Stimulated activated CD4-positive, alpha-beta T cell treated with anti-CD3 and anti-CD28 coated beads, Interleukin-12 subunit alpha, Interleukin-12 subunit beta, amount 100 ng/mL, for 24 hours (primary cell): ENCODE data around the gene HRK.

Experiments
- DNase-seq, 2 experiments: peaks; one replicate each; pipeline ENCODE4 v3.0.0-alpha.2; 2020; ENCODE audit warnings: low read depth in 2 of 2

The HRK gene

DNA sequence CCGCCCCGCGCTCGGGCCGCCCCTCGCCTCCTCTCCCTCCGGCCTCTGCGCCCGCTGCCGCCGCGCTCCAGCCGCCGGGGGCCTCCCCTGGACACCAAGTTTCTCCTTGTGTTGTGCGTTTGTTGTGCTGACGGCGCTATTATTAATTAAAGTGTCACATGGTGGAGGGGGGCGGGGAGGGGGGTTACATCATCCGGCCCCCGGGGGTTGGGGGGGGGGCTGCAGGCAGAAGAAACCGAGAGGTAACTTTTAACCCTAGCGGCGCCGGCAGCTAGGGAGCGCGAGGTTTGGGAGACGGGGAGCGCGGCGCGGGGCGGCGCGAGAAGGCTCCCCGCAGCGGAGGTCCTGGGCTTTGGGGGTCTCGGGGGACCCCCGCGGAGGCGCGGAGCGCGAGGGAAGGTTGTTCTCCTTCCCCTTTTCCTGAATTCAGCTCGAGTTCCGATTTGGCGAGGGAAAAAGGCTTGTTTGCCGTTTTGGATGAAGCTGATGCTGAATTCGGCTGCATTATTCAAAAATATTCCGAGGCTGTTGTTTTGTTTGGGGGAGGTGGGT, at the start of gene HRK:
HRK (minus strand) TSS at position 117 of the 552 bp plus-strand sequence. CDS start 134 bp downstream, outside the sequence.
- DNase-seq, result no peak

DNA sequence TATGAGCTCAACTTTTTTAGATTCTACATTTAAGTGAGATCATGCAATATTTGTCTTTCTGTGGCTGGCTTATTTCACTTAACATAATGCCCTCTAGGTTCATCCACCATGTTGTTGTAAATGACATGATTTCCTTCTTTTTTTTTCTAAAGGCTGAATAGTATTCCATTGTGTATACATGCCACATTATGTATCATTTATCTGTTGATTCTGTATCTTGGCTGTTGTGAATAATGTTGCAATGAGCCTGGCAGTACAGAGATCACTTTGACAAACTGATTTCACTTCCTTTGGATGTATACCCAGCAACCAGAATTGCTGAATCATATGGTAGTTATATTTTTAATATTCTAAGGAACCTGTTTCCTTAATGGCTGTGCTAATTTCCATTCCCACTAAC, 48.6 kb upstream of the HRK start:
- DNase-seq, result no peak

DNA sequence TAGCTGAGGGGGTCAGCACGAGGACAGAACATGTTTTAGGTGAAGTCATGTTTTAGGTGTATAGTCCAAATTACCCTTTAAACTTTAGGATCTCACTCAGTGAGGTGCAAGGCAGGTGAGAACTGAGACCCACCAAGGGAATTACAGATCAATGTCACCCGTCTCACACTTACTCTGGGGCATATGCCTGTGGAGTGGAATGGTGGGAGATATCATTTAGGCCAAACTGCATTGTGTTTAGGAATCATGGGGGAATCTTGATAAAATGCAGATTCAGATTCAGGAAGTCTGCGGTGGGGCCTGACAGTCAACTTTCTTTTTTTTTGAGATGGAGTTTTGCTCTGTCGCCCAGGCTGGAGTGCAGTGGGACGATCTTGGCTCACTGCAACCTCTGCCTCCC, 47.3 kb upstream of the HRK start:
- no peak for DNase-seq

DNA sequence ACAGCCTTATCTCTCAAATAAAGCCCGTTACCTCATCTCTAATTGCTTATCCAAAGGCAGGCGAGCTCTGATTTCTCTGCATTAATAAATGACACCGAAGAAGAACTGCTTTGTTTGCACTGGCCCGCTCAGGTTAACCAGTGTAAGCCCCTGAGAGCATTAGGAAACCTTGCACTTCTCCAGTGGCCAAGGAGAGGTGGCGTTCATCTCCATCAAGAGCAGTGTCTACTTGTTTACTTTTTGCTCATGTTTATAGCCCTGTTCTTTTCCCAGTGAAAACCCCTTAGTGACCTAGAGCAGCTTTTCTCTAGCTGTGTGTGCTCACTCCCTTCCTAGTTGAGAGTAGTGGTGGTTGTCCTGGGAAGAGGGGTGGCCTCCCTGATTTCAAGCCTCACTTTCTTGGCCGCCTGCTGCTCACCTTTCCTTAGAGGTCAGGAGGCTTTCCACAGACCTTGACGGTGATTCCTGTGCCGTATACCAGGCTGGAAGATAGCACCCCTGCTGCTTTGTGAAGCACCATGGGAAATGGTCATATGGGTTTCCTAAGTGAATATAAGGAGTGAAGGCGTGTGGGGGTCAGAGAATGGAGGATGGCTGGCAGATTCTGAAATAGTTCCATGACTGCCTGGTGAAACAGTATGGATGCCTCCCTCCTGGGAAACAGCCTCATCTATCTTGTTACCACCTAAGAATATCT, 46.2 kb upstream of the HRK start:
- no peak for DNase-seq

DNA sequence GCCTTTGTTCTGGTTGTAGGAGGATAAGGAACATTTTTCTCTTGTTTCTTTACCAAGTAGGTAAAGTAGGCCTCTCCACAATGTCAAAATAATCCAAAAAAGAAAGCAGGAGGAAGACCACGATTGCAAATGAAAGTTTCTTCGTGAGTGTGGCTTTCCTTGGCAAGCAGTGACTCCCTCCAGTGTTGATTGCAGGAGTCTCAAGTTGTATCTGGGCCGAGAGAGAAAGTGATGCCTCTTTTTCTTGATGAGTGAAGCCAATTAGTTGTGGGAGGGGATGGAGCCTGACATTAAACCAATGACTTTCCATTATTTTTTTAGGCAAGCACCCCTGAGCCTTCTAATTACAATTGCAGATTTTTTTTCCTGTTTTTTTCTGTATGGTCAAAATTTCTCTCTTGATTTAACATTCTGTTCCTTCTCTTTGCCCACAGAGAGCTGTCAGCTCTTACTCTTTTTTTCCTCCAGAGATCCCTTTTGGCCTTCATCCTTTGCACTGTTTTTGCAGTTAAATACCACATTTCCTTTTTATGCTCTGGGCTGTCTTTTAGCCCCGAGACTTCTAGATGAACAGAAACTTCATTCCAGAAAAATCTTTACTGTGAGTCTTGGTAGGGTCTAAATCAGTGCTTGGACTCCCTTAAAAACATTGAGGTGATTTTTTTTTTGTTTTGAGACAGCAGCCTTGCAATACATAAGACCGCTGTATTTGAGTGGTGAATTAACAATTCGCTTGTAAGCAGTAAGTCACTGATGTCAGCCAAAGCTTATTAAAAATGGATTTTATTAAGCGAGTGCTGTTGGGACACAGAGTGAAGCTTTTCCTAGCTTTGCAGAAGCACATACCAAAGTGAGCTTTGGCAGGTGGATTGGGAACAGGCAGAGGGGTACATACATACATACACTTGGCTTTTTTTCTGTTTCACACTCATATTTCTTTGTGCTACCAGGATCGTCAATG, 45.3 kb upstream of the HRK start:
- no peak for DNase-seq

DNA sequence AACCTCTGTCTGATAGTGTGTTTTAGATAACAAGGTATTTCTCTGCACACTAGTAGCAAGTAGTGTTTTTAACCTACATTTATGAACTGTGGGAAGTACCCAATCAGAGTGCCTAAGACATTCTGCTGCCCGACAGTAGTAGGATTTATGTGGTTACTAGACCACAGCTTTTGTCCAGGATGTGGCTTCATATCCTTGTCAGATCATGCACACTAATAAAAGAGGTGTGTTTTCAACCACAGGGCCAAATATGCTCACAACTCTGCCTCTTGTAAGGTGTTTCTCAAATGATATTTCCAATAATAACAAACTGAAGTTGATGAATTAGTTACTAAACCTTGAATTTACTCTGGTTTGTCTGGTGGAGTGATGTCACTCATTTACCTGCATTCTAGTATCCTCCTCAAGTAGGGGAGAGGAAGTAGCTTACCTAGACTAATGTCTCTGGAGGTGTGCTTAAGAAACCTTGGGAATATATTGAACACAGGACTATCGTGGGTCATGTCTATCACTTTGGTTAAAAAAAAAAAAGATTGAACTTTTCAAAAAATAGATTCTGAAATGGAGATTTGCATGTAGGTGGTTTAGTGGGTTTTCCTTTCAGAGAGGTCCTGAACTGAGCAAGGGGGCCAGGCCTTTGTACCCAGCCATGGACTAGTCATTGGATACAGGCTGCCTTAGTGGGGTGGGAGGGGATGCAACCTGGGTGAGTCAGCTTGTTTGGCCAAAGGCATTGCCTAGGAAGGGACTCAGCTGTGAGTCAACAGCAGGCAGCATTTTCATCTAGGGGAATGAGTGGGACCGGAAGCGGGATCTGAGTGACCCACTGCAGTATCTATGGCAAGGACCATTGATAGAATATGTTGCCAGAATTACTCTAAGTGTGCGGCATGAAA, 43.6 kb upstream of the HRK start:
- DNase-seq, result peak in 1 of 2 experiments; percentile 17

DNA sequence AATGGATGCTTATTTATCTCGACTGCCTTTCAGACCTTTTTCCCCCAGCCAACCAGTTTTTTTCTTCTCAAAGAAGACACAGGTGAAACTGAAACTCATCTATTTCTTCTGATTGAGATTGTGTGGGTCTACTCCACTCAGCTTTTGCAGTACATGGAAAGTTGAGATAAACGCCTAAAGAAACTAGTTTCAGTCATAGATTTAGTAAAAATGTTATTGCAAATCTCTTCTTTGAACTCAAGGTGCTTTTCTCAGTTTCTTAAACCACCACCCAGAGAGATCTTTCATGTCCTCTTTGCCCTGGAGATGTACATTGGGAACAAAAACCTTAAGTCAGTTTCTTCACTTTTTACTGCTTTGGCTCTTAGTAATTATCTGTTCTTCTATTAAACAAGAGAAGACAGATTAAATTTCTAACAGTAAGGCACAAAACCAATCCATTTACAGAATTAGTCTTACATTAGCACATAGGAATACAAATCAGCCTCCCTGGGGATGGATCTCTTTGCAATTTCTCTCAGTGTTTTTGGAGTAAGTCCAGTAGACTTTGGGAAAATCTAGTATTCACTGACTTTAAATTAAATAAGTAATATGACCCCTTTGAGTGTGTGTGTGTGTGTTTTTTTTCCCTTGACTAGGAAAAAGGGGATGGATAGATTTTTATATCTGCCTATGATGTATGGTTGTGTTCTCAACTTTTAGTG, 41.1 kb upstream of the HRK start:
- no peak for DNase-seq

DNA sequence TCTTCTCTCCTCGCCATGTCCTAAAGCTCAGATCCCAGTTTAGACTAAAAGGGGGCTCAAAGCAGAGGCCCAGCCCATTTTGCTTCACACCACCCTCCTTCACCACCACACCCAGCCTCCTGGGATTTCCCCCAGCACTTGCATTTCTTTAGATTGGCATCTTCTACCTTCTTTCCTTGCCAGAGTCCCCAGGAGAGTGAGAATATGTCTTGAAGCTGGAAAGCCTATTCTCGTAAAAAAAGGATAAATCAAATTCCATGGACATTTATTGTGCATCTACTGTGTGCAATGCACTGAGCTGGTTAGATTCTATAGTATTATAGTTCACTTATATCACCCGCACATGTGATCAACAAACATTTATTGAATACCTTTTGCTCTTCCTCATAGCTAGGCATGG, 39.7 kb upstream of the HRK start:
- DNase-seq, result no peak

DNA sequence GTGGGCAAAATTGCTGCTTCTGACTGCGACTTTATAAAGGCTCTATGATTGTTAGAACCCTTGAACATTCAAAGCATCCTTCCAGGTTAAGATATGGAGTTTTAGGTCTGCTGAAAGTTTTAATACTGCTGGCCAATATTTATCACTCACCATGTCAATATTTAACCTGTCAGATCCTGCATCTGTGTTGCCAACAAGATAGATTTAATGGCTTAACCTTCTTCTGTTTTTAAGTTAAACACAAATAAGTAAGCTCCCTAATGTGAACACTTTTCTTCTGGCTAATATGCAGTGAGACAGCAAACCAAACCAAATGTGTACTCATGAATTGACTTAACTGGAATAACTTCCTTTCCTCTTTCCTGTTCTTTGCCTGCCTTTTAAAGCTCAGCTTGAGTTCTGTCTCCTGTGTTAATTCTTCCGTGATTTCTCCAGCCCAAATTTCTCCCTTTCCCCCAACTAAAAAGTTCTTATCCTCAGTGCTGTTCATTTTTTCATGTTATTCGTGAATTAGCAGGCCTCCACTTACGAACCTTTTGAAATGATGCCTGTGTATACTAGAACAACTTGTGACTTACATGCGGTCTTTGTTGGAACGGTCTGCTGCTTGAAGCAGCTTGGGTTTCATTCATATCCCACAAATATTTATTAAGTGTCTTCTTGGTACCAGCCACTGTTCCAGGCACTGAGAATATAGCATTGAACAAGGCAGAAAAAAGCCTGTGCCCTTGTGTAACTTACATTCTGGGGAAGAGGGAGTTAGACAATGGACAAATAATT, 38.7 kb upstream of the HRK start:
- DNase-seq, result no peak

DNA sequence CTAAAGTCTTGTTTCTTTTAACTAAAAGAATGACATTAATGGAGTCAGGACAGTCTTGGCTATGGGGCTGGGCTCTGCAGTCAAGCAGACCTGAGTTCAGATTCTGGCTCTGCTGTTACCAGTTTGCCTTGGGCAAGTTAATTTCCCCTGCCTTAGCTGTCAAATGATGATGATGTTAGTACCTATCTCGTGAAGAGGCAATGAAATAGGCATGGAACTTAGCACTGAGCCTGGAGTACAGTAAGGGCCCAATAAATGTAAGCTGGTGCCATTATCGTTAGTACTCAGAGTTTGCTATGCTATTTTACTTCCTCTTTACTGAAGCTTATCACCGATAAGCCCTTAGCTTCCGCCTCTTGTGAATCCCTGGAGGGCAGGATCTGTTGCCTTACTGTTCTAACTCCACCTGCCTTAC, 38.0 kb upstream of the HRK start:
- no peak for DNase-seq

DNA sequence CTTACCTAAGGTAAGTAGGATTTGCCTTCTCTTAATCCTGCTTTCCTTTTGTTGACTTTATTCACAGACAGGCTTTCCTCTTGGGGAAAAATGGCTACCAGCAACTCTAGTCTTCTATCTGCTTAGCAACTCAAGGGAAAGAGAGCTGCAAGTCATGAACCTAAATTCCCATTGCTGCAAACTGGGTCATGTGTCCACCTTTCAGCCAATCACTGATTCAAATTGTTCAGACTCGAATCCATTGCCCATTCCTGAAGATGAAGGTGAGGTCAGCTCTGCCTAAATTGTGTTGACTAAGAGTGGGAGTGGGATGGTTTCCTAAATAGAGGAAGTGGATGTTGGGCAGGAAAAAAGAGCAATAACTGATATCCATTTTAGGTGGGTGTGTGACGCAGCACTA, 37.2 kb upstream of the HRK start:
- DNase-seq, result no peak

DNA sequence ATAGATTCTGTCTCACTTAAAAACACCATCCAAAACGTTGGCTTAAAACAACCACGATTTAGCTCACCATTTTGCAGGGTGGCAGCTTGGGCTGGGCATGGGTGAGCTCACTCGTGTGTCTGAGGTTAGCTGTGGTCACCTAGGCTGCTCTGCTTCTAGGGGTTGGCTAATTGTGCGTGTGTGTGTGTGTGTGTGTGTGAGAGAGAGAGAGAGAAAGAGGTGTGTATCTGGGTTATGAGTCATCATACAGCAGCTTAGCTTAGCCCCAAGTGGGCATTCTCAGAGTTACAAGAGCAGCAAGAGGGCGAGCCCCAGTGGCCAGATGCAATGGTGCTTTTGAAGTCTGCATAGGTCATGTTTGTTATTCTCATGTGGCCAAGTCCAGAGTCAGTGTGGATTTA, 35.5 kb upstream of the HRK start:
- DNase-seq, result no peak

DNA sequence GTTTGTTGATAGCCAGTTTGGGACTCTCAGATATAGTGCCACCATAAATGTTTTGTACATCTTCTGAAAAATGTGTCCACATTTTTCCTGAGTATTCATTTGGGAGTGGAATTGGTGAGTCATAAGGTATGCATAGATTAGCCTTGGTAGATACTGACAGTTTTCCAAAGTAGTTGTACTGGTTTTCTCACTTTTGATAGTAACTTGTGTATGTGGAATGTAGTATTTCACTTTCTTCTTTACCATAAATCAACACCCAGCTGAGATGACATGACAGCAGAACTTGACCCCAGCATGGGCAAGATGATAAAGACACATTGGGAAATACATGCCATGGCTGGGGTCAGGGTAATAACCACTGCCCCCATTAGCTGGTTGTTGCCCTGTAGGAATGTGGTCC, 34.9 kb upstream of the HRK start:
- no peak for DNase-seq

DNA sequence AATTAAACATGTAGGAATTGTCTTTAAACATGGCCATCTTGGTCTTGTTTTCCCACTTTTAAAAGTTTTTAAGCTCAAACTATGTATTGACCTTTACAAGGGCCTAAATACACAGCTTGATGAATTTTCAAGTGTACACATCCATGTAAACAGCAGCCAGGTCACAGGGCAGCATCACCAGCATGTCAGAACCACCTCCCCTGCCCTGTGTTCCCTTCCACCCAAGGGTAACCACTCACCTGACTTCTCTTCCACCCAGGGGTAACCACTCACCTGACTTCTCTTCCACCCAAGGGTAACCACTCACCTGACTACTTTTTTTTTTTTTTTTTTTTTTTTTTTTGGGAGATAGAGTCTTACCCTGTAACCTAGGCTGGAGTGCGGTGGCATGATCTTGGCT, 34.1 kb upstream of the HRK start:
- no peak for DNase-seq

DNA sequence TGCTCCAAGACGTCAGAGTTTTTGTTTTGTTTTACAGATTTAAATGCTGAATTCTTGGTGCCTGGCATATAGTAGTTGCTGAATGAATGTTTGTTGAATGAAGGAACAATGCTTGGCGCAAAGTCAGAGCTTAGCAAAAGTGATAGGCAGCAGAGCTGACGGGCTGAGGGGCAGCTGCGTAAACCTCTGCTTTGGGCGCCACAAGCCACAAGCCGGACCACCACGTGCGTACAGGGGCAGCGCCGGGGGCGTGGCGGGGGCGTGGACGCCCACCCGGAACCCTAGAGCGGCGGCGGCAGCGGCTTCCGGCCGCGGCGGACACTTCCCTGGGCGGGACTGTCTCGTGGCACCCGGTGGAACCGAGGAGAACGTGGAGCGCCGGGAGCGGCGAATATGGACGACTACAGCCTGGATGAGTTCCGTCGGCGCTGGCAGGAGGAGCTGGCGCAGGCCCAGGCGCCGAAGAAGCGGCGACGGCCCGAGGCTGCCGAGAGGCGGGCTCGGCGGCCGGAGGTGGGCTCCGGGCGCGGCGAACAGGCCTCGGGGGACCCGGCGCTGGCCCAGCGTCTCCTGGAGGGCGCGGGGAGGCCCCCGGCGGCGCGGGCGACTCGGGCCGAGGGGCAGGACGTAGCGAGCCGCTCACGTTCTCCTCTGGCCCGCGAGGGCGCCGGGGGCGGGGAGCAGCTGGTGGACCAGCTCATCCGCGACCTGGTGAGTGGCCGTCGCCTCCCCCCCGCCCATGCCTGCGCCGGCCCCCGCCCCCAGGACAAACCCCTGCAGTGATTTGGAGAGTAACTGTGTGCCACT, 29.6 kb upstream of the HRK start, which contains the start of gene FBXW8:
FBXW8 (plus strand) TSS at position 306 of the 807 bp plus-strand sequence; CDS start at position 394, 88 bp downstream.
- DNase-seq, result peak; percentile 46 to 66

DNA sequence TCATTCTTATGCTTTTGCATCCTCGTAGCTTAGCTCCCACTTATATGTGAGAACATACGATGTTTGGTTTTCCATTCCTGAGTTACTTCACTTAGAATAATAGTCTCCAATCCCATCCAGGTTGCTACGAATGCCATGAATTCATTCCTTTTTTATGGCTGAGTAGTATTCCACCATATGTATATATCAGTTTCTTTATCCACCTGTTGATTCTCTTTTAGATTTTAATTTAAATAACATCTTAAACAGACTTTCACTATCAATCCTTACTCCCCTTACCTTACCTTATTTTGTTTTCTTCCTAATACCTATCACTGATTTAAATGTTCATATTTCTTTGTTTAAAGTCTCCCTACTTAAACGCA, 29.0 kb upstream of the HRK start:
- DNase-seq, result no peak

DNA sequence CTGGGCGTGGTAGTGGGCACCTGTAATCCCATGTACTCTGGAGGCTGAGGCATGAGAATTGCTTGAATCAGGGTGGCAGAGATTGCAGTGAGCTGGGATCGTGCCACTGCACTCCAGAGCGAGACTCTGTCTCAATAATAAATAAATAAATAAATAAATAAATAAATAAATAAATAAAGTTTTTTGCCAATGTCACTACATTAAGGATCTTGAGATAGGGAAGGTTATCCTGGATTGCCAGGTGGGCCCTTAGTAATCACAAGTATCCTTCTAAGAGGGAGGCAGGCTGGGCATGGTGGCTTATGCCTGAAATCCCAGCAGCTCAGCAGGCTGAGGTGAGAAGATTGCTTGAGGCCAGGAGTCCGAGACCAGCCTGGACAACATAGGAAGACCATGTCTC, 25.0 kb upstream of the HRK start:
- DNase-seq, result no peak

DNA sequence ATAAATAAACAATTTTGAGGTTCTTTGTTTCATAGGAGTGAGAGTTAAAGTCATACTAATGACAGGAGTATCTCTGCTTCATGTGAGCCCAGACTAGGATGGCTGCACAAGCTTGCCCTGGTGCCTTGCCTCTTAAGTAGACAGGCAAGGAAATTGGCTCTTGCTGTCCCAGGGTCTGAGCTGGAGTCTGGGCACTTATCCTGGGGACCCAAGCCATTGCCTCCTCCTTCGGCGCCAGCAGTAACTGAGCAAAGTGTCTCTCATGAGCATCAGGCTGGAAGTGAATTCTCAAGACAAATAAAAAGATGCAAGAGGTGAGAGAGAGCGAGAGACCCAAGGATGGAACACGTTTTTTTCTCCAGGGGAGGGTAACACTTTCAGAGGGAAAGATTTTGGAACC, 22.6 kb upstream of the HRK start:
- DNase-seq, result no peak

DNA sequence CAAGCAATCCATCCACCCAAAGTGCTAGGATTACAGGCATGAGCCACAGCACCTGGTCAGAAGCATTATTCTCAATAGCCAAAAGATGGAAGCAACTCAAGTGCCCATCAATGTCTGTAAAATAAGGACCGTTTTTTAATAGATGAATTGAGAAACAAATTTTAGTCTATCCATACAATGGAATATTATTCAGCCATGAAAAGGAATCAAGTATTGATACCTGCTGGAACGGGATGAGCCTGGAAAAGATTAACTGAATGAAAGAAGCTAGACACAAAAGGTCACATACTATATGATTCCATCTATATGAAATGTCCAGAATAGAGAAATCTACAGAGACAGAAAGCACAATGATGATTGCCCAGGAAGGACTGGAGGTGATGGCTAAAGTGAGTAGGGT, 20.4 kb upstream of the HRK start:
- no peak for DNase-seq
